WTC11 (cell line): ENCODE measurements around the gene ATP6V1C2. TPM values are rescaled to one million over a fixed set of nuclear protein-coding genes. Genes with fewer than 3 reads are reported as not detected.

Source experiments
- ATAC-seq: fragments of 200-7000 bp; cut with Tn5 transposase; 2 replicates; pipeline ENCODE4 v1.10.0; 2021; ENCODE audit warnings: mild to moderate bottlenecking, moderate library complexity
- CTCF ChIA-PET: fragments of 300-600 bp; sonication (Branson Sonifier 250); formaldehyde crosslinking; loops from one replicate; lab custom pipeline; 2021; ENCODE audit warnings: antibody characterized with exemption; lab: Charles Lee
- POLR2A ChIA-PET: fragments of 350-600 bp; sonication (Branson Sonifier 250); formaldehyde crosslinking; loops from one replicate; lab custom pipeline; 2021; ENCODE audit warnings: antibody characterized with exemption; lab: Charles Lee
- DNase-seq: peaks from one replicate; pipeline ENCODE4 v3.0.0; 2021; ENCODE audit warnings: low spot score
- H3K27ac Mint-ChIP-seq: 2 replicates; pipeline ENCODE4 v1.8.0; 2021; ENCODE audit warnings: mixed read lengths
- H3K27me3 Mint-ChIP-seq: 2 replicates; pipeline ENCODE4 v1.8.0; 2021; ENCODE audit warnings: low read depth, mild to moderate bottlenecking, moderate library complexity, mixed read lengths
- H3K36me3 Mint-ChIP-seq: 2 replicates; pipeline ENCODE4 v1.8.0; 2021; ENCODE audit warnings: mixed read lengths
- H3K4me1 Mint-ChIP-seq: 2 replicates; pipeline ENCODE4 v1.8.0; 2022; ENCODE audit warnings: mixed read lengths
- H3K4me3 Mint-ChIP-seq: 2 replicates; pipeline ENCODE4 v1.8.0; 2021; ENCODE audit warnings: mild to moderate bottlenecking, moderate library complexity, mixed read lengths
- H3K9me3 Mint-ChIP-seq: 2 replicates; pipeline ENCODE4 v1.8.0; 2021; ENCODE audit warnings: mixed read lengths
- ATF2 ChIP-seq: sonication (generic); formaldehyde crosslinking; IDR thresholded peaks from 2 replicates; pipeline ENCODE4 v1.8.1; 2022; ENCODE audit warnings: low read depth, missing genetic modification reagents, borderline replicate concordance
- CBFB ChIP-seq: sonication (generic); formaldehyde crosslinking; IDR thresholded peaks from 2 replicates; pipeline ENCODE4 v1.8.1; 2022; ENCODE audit warnings: mild to moderate bottlenecking, low read depth, missing genetic modification reagents
- CDX4 ChIP-seq: fragments of 250-450 bp; sonication (Bioruptor Pico); IDR thresholded peaks from 2 replicates; pipeline ENCODE4 v1.9.0; 2021; ENCODE audit warnings: moderate library complexity, mild to moderate bottlenecking, inconsistent platforms, borderline replicate concordance
- E2F1 ChIP-seq: sonication (generic); formaldehyde crosslinking; IDR thresholded peaks from 2 replicates; pipeline ENCODE4 v1.8.0; 2022; ENCODE audit warnings: mild to moderate bottlenecking, missing genetic modification reagents
- E2F4 ChIP-seq: sonication (generic); formaldehyde crosslinking; IDR thresholded peaks from 2 replicates; pipeline ENCODE4 v1.8.1; 2022; ENCODE audit warnings: low read depth, mild to moderate bottlenecking, moderate library complexity, missing genetic modification reagents, borderline replicate concordance
- ESRRA ChIP-seq: sonication (generic); formaldehyde crosslinking; IDR thresholded peaks from 2 replicates; pipeline ENCODE4 v1.8.1; 2022; ENCODE audit warnings: mild to moderate bottlenecking, missing genetic modification reagents, borderline replicate concordance
- ETV6 ChIP-seq: sonication (generic); formaldehyde crosslinking; IDR thresholded peaks from 2 replicates; pipeline ENCODE4 v1.8.1; 2022; ENCODE audit warnings: mild to moderate bottlenecking, missing genetic modification reagents
- FOXJ3 ChIP-seq: sonication (generic); formaldehyde crosslinking; IDR thresholded peaks from 2 replicates; pipeline ENCODE4 v1.9.0; 2021; ENCODE audit warnings: missing genetic modification reagents, mild to moderate bottlenecking, borderline replicate concordance
- FOXK1 ChIP-seq: sonication (generic); formaldehyde crosslinking; IDR thresholded peaks from 2 replicates; pipeline ENCODE4 v1.8.0; 2022; ENCODE audit warnings: mild to moderate bottlenecking, moderate library complexity, missing genetic modification reagents
- GABPB1 ChIP-seq: sonication (generic); formaldehyde crosslinking; IDR thresholded peaks from 2 replicates; pipeline ENCODE4 v1.8.1; 2023; ENCODE audit warnings: mild to moderate bottlenecking, missing genetic modification reagents
- GRHL2 ChIP-seq: fragments of 250-450 bp; sonication (Bioruptor Pico); IDR thresholded peaks from 2 replicates; pipeline ENCODE4 v1.8.0; 2022; ENCODE audit warnings: mild to moderate bottlenecking, moderate library complexity; ENCODE audit not compliant: insufficient replicate concordance, severe bottlenecking
- GTF2I ChIP-seq: fragments of 250-450 bp; sonication (Bioruptor Pico); conservative IDR thresholded peaks from 2 replicates; pipeline ENCODE4 v1.4.0; 2021; ENCODE audit warnings: mild to moderate bottlenecking
- IRF1 ChIP-seq: sonication (generic); formaldehyde crosslinking; IDR thresholded peaks from 2 replicates; pipeline ENCODE4 v1.8.0; 2023; ENCODE audit warnings: missing genetic modification reagents
- MXD4 ChIP-seq: fragments of 250-450 bp; sonication (Bioruptor Pico); IDR thresholded peaks from 2 replicates; pipeline ENCODE4 v1.8.0; 2021; ENCODE audit warnings: mild to moderate bottlenecking, moderate library complexity, borderline replicate concordance
- NR2C2 ChIP-seq: sonication (generic); formaldehyde crosslinking; IDR thresholded peaks from 2 replicates; pipeline ENCODE4 v1.8.0; 2022; ENCODE audit warnings: mild to moderate bottlenecking, missing genetic modification reagents
- OVOL2 ChIP-seq: fragments of 250-450 bp; sonication (Bioruptor Pico); IDR thresholded peaks from 2 replicates; pipeline ENCODE4 v1.9.0; 2021; ENCODE audit warnings: mild to moderate bottlenecking, borderline replicate concordance
- PRRX2 ChIP-seq: fragments of 250-450 bp; sonication (Bioruptor Pico); IDR thresholded peaks from 2 replicates; pipeline ENCODE4 v1.8.0; 2021; ENCODE audit warnings: mild to moderate bottlenecking
- TEAD1 ChIP-seq: sonication (generic); formaldehyde crosslinking; IDR thresholded peaks from 2 replicates; pipeline ENCODE4 v1.8.0; 2022; ENCODE audit warnings: mild to moderate bottlenecking, missing genetic modification reagents
- ZNF232 ChIP-seq: sonication (generic); formaldehyde crosslinking; IDR thresholded peaks from 2 replicates; pipeline ENCODE4 v1.8.0; 2022; ENCODE audit warnings: mild to moderate bottlenecking, missing genetic modification reagents
- ZNF512 ChIP-seq: sonication (generic); formaldehyde crosslinking; IDR thresholded peaks from 2 replicates; pipeline ENCODE4 v1.8.1; 2022; ENCODE audit warnings: missing genetic modification reagents, borderline replicate concordance
- ZNF671 ChIP-seq: fragments of 250-450 bp; sonication (Bioruptor Pico); IDR thresholded peaks from 2 replicates; pipeline ENCODE4 v1.8.0; 2021; ENCODE audit warnings: mild to moderate bottlenecking
- total RNA-seq: library from RNA; stranded (reverse); gene quantifications from 3 replicates; pipeline ENCODE4 v1.2.3, GENCODE V29; 2021

The ATP6V1C2 gene
- total RNA-seq, 1 experiment from 2014 or later: 0.42 TPM

- TF ChIP-seq E2F4 (CRISPR knock-in tag) (no peak), FOXK1 (no peak), ATF2 (no peak), CDX4 (CRISPR knock-in tag) (no peak)
These were observed 104.6 kb downstream of the ATP6V1C2 start (continued) for GRCh38 chr2:10826026-10826425.

GRCh38 chr2:10826625-10827024 is 105.2 kb downstream of the ATP6V1C2 start:
- TF ChIP-seq OVOL2 (CRISPR knock-in tag): no peak
- TF ChIP-seq FOXK1: no peak
- no peak for TF ChIP-seq E2F1 (CRISPR knock-in tag)
- no peak for TF ChIP-seq CBFB
- no peak for TF ChIP-seq ZNF512 (CRISPR knock-in tag)
- no peak for TF ChIP-seq NR2C2 (CRISPR knock-in tag)
- no peak for TF ChIP-seq ZNF671
- TF ChIP-seq ZNF232 (CRISPR knock-in tag): no peak
- no peak for TF ChIP-seq TEAD1 (CRISPR knock-in tag)
- TF ChIP-seq ESRRA (CRISPR knock-in tag): no peak
- no peak for TF ChIP-seq ETV6 (CRISPR knock-in tag)
- no peak for TF ChIP-seq IRF1
- TF ChIP-seq PRRX2: no peak
- TF ChIP-seq FOXJ3: no peak
- no peak for TF ChIP-seq GABPB1 (CRISPR knock-in tag)
- no peak for TF ChIP-seq GRHL2 (CRISPR knock-in tag)
- no peak for TF ChIP-seq MXD4 (CRISPR knock-in tag)
- no peak for TF ChIP-seq GTF2I (CRISPR knock-in tag)
- no peaks in the 10 kb centered on the region for H3K36me3 Mint-ChIP-seq
- CTCF ChIA-PET: no interaction called here
- no peak overlapping the region for H3K4me3 Mint-ChIP-seq
- POLR2A ChIA-PET: no interaction called here
- peaks cover 4% of the 10 kb centered on the region for H3K4me1 Mint-ChIP-seq
- peaks cover 4% of the 10 kb centered on the region; the same call in 1 of the 2 replicates for H3K27me3 Mint-ChIP-seq
- H3K9me3 Mint-ChIP-seq: peaks cover 7% of the 10 kb centered on the region
- DNase-seq: no peak
- ATAC-seq: no peak
- H3K27ac Mint-ChIP-seq: no peak overlapping the region
